ENCODE results near the gene NRG4.
A peak's percentile ranks its signal among the peaks of the same experiment; 100 is the strongest.
"Not testable (repeated sequence)": the region's sequence is repeated elsewhere in the genome, so short reads cannot be mapped to it uniquely, and the experiment has no call there.

Gene NRG4

DNA sequence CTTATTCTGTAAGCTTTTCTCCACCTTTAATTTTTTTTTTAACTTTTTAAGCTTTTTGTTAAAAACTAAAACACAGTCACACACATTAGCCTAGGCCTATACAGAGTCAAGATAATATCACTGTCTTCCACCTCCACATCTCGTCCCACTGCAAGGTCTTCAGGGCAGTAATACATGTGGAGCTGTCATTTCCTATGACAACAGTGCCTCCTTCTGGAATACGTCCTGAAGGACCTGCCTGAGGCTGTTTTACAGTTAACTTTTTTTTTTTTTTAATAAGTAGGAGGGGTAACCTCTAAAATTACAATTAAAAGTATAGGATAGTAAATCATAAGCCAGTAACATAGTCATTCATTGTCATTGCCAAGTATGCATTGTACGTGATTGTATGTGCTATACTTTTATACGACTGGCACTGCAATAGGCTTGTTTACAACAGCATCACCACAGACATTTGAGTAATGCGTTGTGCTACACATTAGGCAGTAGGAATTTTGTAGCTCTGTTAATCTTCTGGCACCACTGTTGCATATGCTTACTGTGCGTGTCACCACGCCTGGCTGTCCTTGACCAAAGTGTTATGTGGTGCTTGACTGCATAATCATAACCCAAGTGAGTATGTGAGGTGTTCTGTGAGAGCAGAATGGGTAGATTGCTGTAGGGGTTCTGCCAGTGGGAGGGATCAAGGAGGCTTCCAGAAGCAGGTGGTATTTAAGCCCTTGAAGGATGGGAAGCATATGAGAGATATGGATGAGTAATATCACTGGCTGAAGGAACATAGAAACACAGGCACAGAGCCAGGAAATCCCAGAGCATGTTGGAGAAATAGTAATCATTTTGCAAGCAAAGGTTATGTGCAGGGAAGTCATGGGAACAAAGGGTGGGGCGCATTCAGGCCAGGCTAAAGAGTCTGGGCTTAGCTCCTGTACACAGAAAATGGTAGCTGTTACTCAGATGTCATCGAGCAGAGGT is 90.2 kb downstream of the NRG4 start:
- H3K4me3 ChIP-seq (ENCODE audit: low read length): no peak overlapping the region
- peak; percentile 90 for DNase-seq (ENCODE audit: low read depth)
- TF ChIP-seq, protein P1, sequence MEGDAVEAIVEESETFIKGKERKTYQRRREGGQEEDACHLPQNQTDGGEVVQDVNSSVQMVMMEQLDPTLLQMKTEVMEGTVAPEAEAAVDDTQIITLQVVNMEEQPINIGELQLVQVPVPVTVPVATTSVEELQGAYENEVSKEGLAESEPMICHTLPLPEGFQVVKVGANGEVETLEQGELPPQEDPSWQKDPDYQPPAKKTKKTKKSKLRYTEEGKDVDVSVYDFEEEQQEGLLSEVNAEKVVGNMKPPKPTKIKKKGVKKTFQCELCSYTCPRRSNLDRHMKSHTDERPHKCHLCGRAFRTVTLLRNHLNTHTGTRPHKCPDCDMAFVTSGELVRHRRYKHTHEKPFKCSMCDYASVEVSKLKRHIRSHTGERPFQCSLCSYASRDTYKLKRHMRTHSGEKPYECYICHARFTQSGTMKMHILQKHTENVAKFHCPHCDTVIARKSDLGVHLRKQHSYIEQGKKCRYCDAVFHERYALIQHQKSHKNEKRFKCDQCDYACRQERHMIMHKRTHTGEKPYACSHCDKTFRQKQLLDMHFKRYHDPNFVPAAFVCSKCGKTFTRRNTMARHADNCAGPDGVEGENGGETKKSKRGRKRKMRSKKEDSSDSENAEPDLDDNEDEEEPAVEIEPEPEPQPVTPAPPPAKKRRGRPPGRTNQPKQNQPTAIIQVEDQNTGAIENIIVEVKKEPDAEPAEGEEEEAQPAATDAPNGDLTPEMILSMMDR (IDR thresholded peaks at IDR 0.05; ENCODE audit: insufficient read depth, low read depth, low read length, missing control alignments): peak; percentile 30

DNA sequence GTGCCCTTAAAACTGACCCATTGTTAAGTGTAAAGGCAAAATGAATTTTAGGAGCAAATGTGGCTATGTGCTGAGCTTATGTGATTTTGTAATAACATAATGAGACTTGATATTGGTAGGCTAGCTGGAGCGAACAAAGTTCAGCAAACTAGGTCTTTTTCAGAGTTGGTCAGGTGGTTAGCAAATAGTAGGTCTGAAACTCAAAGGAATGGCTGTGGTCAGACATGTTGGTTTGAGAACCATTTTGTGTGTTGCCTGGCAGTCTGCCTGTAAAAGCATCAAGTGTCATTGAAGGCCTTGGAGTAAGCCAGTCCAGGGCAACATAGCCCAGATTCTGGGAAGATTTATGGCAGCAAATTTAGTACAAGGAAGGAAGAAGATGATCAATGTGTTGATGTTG is 92.1 kb downstream of the NRG4 start:
- DNase-seq (ENCODE audit: low read depth): no peak
- H3K4me3 ChIP-seq (ENCODE audit: low read length): no peak overlapping the region
- TF ChIP-seq, protein P1 (IDR thresholded peaks at IDR 0.05; ENCODE audit: insufficient read depth, low read depth, low read length, missing control alignments): no peak

DNA sequence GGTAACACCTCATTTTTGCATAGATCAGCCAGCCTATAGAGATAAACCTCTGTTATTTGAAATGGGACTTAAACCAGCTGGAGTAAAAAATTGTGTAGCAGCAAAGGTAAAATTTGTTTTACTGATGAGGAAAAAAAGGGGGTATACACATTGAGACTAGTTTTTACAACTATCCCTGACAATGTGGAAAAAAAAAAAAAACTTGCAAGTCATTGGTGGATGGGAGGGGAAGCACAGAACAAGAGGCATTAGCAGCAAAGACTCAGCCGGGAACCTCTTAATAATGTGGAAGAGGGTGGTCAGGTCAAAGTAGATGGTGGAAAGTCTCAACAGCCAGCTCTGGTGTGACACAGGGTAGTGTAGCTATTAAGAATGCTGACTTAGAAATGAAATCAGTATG is 94.1 kb downstream of the NRG4 start:
- DNase-seq (ENCODE audit: low read depth): no peak
- H3K4me3 ChIP-seq (ENCODE audit: low read length): no peak overlapping the region
- TF ChIP-seq, protein P1 (IDR thresholded peaks at IDR 0.05; ENCODE audit: insufficient read depth, low read depth, low read length, missing control alignments): no peak

DNA sequence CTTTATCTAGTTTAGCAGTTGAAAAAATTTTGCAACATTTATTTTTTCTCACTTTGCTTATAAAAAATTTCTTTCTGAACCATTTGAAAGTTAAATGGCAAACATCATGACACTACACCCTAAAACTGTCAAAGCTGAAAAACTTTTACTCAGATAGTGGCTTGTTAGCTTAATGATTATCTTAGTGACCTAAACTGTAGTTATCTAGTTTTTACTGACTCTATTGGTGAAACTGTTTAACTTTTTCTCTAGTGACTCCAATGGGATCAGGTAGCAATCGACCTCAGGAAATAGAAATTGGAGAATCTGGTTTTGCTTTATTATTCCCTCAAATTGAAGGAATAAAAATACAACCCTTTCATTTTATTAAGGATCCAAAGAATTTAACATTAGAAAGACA is 95.2 kb downstream of the NRG4 start:
- no peak for DNase-seq (ENCODE audit: low read depth)
- no peak overlapping the region for H3K4me3 ChIP-seq (ENCODE audit: low read length)
- TF ChIP-seq, protein P1 (IDR thresholded peaks at IDR 0.05; ENCODE audit: insufficient read depth, low read depth, low read length, missing control alignments): no peak

DNA sequence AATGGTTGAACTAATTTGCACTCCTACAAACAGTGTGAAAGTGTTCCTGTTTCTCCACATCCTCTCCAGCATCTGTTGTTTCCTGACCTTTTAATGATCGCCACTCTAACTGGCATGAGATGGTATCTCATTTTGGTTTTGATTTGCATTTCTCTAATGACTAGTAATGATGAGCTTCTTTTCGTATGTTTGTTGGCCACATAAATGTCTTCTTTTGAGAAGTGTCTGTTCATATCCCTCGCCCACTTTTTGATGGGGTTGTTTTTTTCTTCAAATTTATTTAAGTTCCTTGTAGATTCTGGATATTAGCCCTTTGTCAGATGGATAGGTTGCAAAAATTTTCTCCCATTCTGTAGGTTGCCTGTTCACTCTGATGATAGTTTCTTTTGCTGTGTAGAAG is 101.9 kb downstream of the NRG4 start:
- not testable (repeated sequence) for H3K4me3 ChIP-seq (ENCODE audit: low read length)

DNA sequence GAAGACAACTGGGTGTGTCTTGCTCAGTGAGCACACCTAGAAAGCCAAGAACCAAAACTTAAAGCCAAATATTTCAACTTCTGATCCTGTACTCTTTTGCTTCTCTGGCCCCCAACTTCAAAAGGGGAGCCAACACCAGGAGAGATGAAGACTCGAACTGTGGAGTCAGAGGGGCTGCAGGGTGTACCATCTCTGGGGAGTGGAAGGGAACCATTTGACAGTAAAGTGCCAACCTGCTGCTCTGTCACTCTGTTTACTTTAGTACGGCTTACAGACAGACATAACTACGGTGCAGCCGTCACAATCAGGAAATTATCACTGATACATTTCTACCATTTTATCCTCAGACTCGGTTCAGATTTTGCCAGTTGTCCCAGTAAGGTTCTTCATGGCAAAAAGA is 107.0 kb downstream of the NRG4 start:
- TF ChIP-seq, protein P1 (IDR thresholded peaks at IDR 0.05; ENCODE audit: insufficient read depth, low read depth, low read length, missing control alignments): no peak
- DNase-seq (ENCODE audit: low read depth): no peak
- peak overlapping the region; percentile 23 for H3K4me3 ChIP-seq (ENCODE audit: low read length)

More for the DNA sequence above, 101.9 kb downstream of the NRG4 start:
- not testable (repeated sequence) for DNase-seq (ENCODE audit: low read depth)

DNA sequence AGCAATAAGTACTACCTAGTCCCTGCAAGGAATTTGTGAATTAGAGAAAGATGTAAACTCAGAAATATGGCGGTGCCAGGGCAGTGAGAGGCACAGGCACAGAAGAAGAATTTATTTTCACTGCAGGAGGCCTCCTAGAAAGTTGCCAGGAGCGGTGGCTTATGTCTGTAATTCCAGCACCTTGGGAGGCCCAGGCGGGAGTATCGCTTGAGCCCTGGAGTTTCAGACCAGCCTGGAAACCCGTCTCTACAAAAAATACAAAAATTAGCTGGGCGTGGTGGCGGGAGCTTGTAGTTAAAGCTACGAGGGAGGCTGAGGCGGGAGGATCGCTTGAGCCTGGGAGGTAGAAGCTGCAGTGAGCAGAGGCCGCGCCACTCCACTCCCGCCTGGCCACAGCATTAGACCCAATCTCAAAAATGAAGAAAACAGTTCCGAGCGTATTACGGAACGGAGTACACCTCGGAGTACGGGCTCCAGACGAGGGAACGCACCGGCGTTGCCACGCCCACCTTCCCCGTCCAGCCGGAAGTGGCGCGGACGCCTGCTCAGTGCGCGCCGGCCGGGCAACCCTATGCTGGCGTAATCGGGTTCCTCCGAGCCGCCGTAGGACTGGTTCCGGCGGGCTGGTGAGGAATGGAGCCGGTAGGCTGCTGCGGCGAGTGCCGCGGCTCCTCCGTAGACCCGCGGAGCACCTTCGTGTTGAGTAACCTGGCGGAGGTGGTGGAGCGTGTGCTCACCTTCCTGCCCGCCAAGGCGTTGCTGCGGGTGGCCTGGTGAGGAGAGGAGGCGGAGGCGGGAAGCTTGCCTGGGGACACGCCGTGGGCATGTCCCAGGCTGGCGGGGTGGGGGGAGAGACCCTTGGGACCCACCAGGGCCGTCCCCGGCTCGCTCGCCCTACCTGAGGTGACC is 108.6 kb downstream of the NRG4 start, which contains the start of gene FBXO22:
Gene FBXO22, plus strand, starts transcription at position 548 of the 909 bp plus-strand sequence. Its CDS starts 86 bp downstream, at position 634.
- H3K4me3 ChIP-seq (ENCODE audit: low read length): peak within 1 kb of the TSS; percentile 94
- TF ChIP-seq, protein P1 (IDR thresholded peaks at IDR 0.05; ENCODE audit: insufficient read depth, low read depth, low read length, missing control alignments): no peak
- peak; percentile 95 for DNase-seq (ENCODE audit: low read depth)
